OCI-LY1 (cell line): ENCODE results near the gene ADAM8.

Source experiments
- H2AFZ ChIP-seq: fragments of 200-600 bp; sonication (generic), shearing (Covaris generic); 2 replicates; pipeline ENCODE4 v1.6.0; 2014; ENCODE audit warnings: antibody characterized with exemption, mild to moderate bottlenecking, low read length
- H3F3A ChIP-seq: fragments of 200-600 bp; sonication (generic), shearing (Covaris generic); 2 replicates; pipeline ENCODE4 v1.6.0; 2014; ENCODE audit warnings: mild to moderate bottlenecking, antibody characterized with exemption, low read length, moderate library complexity; ENCODE audit not compliant: insufficient read depth
- H3K27ac ChIP-seq: fragments of 200-600 bp; sonication (generic); 2 replicates; pipeline ENCODE4 v1.5.1; 2014; ENCODE audit warnings: low read length, mixed run types, mild to moderate bottlenecking, low read depth; ENCODE audit not compliant: poor library complexity, severe bottlenecking
- H3K27me3 ChIP-seq: fragments of 200-600 bp; sonication (generic); 2 replicates; pipeline ENCODE4 v1.6.0; 2014; ENCODE audit warnings: antibody characterized with exemption, mild to moderate bottlenecking, low read length, moderate library complexity; ENCODE audit not compliant: insufficient read depth
- H3K36me3 ChIP-seq: fragments of 200-600 bp; sonication (generic); 2 replicates; pipeline ENCODE4 v1.6.1; 2014; ENCODE audit warnings: mild to moderate bottlenecking, antibody characterized with exemption, low read length, moderate library complexity, mixed read lengths; ENCODE audit not compliant: insufficient read depth
- H3K4me1 ChIP-seq: fragments of 200-600 bp; sonication (generic); 2 replicates; pipeline ENCODE4 v1.5.1; 2014; ENCODE audit warnings: mild to moderate bottlenecking, low read length, moderate library complexity; ENCODE audit not compliant: insufficient read depth, severe bottlenecking
- H3K4me2 ChIP-seq: fragments of 200-600 bp; sonication (generic), shearing (Covaris generic); 2 replicates; pipeline ENCODE4 v1.6.1; 2014; ENCODE audit warnings: low read length
- H3K4me3 ChIP-seq: fragments of 200-600 bp; sonication (generic); 2 replicates; pipeline ENCODE4 v1.5.1; 2014; ENCODE audit warnings: low read length, low read depth, mild to moderate bottlenecking, mixed read lengths; ENCODE audit not compliant: poor library complexity, severe bottlenecking
- H3K79me2 ChIP-seq: fragments of 200-600 bp; shearing (Covaris generic); 2 replicates; pipeline ENCODE4 v1.6.1; 2016; ENCODE audit warnings: mixed run types, low read length, mixed read lengths; ENCODE audit not compliant: insufficient read depth
- H3K9ac ChIP-seq: fragments of 200-600 bp; sonication (generic), shearing (Covaris generic); 2 replicates; pipeline ENCODE4 v1.6.1; 2014; ENCODE audit warnings: mild to moderate bottlenecking, low read length, mixed read lengths
- H3K9me2 ChIP-seq: fragments of 200-600 bp; sonication (generic), shearing (Covaris generic); 2 replicates; pipeline ENCODE4 v1.6.1; 2014; ENCODE audit warnings: low read depth, mild to moderate bottlenecking, low read length, mixed read lengths
- H3K9me3 ChIP-seq: fragments of 200-600 bp; shearing (Covaris generic); 2 replicates; pipeline ENCODE4 v1.6.1; 2014; ENCODE audit warnings: low read length, mixed read lengths
- H4K20me1 ChIP-seq: fragments of 200-600 bp; sonication (generic), shearing (Covaris generic); 2 replicates; pipeline ENCODE4 v1.6.0; 2016; ENCODE audit warnings: mild to moderate bottlenecking, low read length; ENCODE audit not compliant: insufficient read depth
- CTCF ChIP-seq: fragments of 200-600 bp; sonication (generic), shearing (Covaris generic); IDR thresholded peaks from 2 replicates; pipeline ENCODE4 v1.5.1; 2017; ENCODE audit warnings: mild to moderate bottlenecking, antibody characterized with exemption, low read length, moderate library complexity, mixed read lengths
- EZH2 ChIP-seq: fragments of 200-600 bp; sonication (generic), shearing (Covaris generic); IDR thresholded peaks from 2 replicates; pipeline ENCODE4 v1.8.0; 2017; ENCODE audit warnings: borderline replicate concordance, mixed run types, mild to moderate bottlenecking, antibody characterized with exemption, low read length, moderate library complexity, mixed read lengths

ADAM8 gene

GRCh38 chr10:133309100-133309719 lies 32.5 kb upstream of the ADAM8 start:
- Histone ChIP-seq H3K4me1 (peaks cover 29% of the 10 kb centered on the region), H3K27me3 (no peaks in the 10 kb centered on the region), H3K9ac (peak overlapping the region; percentile 71), H2AFZ (no peak overlapping the region), H3K4me3 (peak overlapping the region; percentile 87), H3K9me3 (no peaks in the 10 kb centered on the region), H3K36me3 (peaks cover 36% of the 10 kb centered on the region), H3K4me2 (peak overlapping the region; percentile 95), H3K79me2 (no peaks in the 10 kb centered on the region; the same call in 1 of the 2 replicates), H3F3A (no peaks in the 10 kb centered on the region), H3K9me2 (no peaks in the 10 kb centered on the region), H4K20me1 (no peaks in the 10 kb centered on the region), H3K27ac (peak overlapping the region; percentile 38)
- TF ChIP-seq EZH2 (no peak), CTCF (no peak)

- peaks cover 24% of the 10 kb centered on the region for H3K4me1 ChIP-seq
- H3K36me3 ChIP-seq, result peaks cover 36% of the 10 kb centered on the region
- no peak within 1 kb of the TSS for H2AFZ ChIP-seq
- no peaks in the 10 kb centered on the region for H4K20me1 ChIP-seq
- no peaks in the 10 kb centered on the region; the same call in 1 of the 2 replicates for H3K79me2 ChIP-seq
- H3K4me3 ChIP-seq, result peak within 1 kb of the TSS; percentile 87
- no peaks in the 10 kb centered on the region for H3K9me3 ChIP-seq
- no peaks in the 10 kb centered on the region for H3K9me2 ChIP-seq
- peak within 1 kb of the TSS; percentile 95 for H3K4me2 ChIP-seq
- no peaks in the 10 kb centered on the region for H3F3A ChIP-seq
- no peaks in the 10 kb centered on the region for H3K27me3 ChIP-seq
- peak within 1 kb of the TSS; percentile 38 for H3K27ac ChIP-seq
- TF ChIP-seq CTCF (no peak), EZH2 (no peak)
- H3K9ac ChIP-seq, result peak within 1 kb of the TSS; percentile 71
These were observed 31.9 kb upstream of the ADAM8 start, which contains the start of the genes TUBGCP2 and ZNF511 for GRCh38 chr10:133308421-133309099. Gene TUBGCP2, minus strand, starts transcription at chr10:133308872. Its CDS starts 5,931 bp downstream, at chr10:133302941. Gene ZNF511, plus strand, starts transcription at chr10:133308914. Its CDS starts 30 bp downstream, at chr10:133308944.

- Histone ChIP-seq H3K27me3 (no peaks in the 10 kb centered on the region), H3F3A (no peaks in the 10 kb centered on the region), H4K20me1 (no peaks in the 10 kb centered on the region), H2AFZ (no peak overlapping the region), H3K27ac (peak overlapping the region; percentile 38), H3K4me2 (peak overlapping the region; percentile 95), H3K9me2 (no peaks in the 10 kb centered on the region), H3K9me3 (no peaks in the 10 kb centered on the region), H3K4me3 (peak overlapping the region; percentile 87), H3K79me2 (no peaks in the 10 kb centered on the region; the same call in 1 of the 2 replicates), H3K36me3 (peaks cover 32% of the 10 kb centered on the region), H3K4me1 (peaks cover 24% of the 10 kb centered on the region), H3K9ac (peak overlapping the region; percentile 71)
- TF ChIP-seq CTCF (peak; percentile 86), EZH2 (no peak)
These were observed 31.2 kb upstream of the ADAM8 start for GRCh38 chr10:133307776-133308420.
